HUES48 (cell line): Measurements from ENCODE around the gene NOS2.

Source experiments
- H3K27ac ChIP-seq: one replicate; pipeline ENCODE4 v1.7.0; 2013; ENCODE audit warnings: low read depth, low read length, inconsistent platforms
- H3K27me3 ChIP-seq: 2 replicates; pipeline ENCODE4 v1.6.1; 2013; ENCODE audit warnings: mild to moderate bottlenecking, low read length; ENCODE audit not compliant: control insufficient read depth, insufficient read depth
- H3K36me3 ChIP-seq: 2 replicates; pipeline ENCODE4 v1.6.1; 2013; ENCODE audit warnings: low read length; ENCODE audit not compliant: control insufficient read depth, insufficient read depth
- H3K4me1 ChIP-seq: 2 replicates; pipeline ENCODE4 v1.6.1; 2013; ENCODE audit warnings: mild to moderate bottlenecking, low read length; ENCODE audit not compliant: control insufficient read depth, insufficient read depth
- H3K4me3 ChIP-seq: 2 replicates; pipeline ENCODE4 v1.5.1; 2013; ENCODE audit warnings: mild to moderate bottlenecking, low read depth, low read length
- H3K9ac ChIP-seq: 2 replicates; pipeline ENCODE4 v1.6.1; 2013; ENCODE audit warnings: mild to moderate bottlenecking, low read depth, low read length, moderate library complexity
- H3K9me3 ChIP-seq: 2 replicates; pipeline ENCODE4 v1.6.1; 2013; ENCODE audit warnings: low read length; ENCODE audit not compliant: control insufficient read depth, insufficient read depth

NOS2 gene

DNA sequence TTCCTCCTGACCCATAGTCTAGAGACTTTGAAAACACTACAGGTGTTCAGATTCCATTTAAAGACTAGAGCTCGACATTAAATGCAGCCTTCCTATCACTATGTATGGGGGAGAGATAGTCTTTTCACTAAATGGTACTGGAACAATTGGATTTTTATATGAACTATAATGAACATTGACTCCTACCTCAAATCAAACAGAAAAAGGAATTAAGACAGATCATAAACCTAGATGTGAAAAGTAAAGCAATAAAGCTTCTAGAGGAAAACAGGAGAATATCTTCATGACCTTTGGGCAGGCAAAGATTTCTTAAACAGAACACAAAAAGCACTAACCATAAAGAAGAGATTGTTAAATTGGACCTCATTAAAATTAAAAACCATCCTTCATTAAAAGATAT is 18.8 kb upstream of the NOS2 start:
- H3K36me3 ChIP-seq = no peaks in the 10 kb centered on the region
- peaks cover 12% of the 10 kb centered on the region for H3K9me3 ChIP-seq
- H3K27me3 ChIP-seq = no peaks in the 10 kb centered on the region
- no peak overlapping the region for H3K27ac ChIP-seq
- H3K9ac ChIP-seq = no peak overlapping the region
- no peak overlapping the region for H3K4me3 ChIP-seq
- no peaks in the 10 kb centered on the region for H3K4me1 ChIP-seq

DNA sequence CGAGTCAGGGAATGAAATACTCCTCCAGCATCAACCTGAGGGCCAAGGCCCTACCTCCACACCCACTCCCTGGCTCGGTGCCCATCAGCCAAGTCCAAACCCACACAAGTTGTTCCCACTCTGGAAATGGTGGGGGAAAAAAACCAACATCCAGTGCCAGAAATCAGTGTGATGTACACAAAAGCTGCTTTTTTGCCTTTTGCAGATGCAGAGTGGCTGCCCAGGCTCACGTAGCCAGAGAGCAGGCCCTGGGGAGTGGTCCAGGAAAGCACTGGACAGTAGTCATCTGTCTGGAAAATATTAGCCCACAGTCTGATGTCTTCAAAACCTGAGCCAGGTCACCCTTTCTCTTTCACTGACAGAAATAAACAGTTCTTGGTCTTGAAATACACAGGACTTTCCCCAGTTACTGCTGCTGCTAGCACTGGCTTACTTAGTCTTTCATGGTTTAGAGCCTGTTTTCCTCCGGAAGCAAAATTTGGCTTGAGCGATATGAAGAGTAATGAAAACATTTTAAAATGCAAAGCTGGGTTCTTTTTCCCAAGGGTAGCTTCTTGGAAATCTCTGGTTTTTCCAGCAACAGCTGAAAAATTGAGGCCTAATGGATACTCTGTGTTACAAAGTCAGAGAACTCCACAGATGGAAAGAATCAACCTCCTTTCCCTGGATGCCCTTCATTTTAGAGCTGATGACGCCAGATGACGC is 18.2 kb upstream of the NOS2 start:
- Histone ChIP-seq H3K4me3 (no peak overlapping the region), H3K36me3 (no peaks in the 10 kb centered on the region), H3K4me1 (no peaks in the 10 kb centered on the region), H3K9ac (no peak overlapping the region), H3K27me3 (no peaks in the 10 kb centered on the region), H3K27ac (no peak overlapping the region), H3K9me3 (peaks cover 12% of the 10 kb centered on the region)

DNA sequence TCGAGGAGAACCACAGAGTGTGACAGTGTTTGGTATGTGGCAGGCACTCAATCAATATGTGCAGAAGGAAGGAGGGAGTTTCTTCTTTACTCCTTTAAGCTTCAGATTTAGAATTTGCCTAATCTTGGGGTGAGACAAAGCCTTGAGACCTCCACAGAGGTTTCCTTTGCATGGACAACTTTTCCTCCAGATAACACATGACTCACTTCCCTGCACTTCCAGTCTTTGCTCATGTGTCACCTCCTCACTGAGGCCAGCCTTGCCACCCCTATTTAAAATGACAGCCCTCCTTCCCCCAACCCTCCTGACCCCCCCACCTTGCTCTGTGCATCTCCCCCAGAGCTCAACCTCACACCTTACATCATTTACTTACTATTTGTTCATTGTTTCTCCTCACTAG is 17.4 kb upstream of the NOS2 start:
- Histone ChIP-seq H3K27ac (no peak overlapping the region), H3K27me3 (no peaks in the 10 kb centered on the region), H3K9ac (no peak overlapping the region), H3K4me3 (no peak overlapping the region), H3K9me3 (peaks cover 11% of the 10 kb centered on the region), H3K36me3 (no peaks in the 10 kb centered on the region), H3K4me1 (no peaks in the 10 kb centered on the region)

DNA sequence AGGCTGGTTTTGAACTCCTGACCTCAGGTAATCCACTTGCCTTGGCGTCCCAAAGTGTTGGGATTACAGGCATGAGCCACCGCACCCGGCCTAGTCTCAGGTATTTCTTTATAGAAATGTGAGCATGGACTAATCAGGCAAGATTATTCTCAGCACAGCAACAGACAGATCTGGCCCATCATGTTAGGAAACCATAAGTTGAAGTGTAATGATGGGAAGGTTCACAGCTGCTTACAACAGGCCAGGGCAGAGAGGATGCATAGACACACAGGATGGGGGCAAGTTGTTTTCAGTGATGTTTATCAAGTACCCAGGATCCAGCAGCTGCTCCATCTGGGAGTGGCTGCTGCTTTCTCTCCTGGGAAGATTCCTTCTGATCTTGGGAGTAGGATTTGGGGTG is 16.6 kb upstream of the NOS2 start:
- Histone ChIP-seq H3K4me1 (no peaks in the 10 kb centered on the region), H3K9me3 (peaks cover 9% of the 10 kb centered on the region), H3K36me3 (no peaks in the 10 kb centered on the region), H3K9ac (no peak overlapping the region), H3K27ac (no peak overlapping the region), H3K27me3 (no peaks in the 10 kb centered on the region), H3K4me3 (no peak overlapping the region)

DNA sequence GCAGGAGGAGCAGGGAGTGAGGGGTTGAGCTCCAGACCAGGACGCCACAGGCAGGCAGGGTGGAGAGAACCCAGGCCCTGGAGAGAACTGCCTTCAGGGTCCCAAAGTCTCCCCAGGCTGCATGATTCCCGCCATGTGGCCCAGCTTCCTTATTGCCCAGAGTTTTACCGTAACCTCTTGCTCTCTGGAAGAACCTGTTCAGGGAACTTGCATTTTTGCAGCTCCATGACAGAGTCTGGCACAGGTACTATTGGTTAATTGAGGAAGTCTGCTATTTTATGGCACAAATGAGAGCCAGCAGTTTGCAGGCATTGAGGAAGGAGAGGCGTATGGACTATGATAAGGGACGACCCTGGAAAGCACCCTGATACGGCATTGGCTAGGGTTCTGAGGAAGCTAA is 11.6 kb upstream of the NOS2 start:
- Histone ChIP-seq H3K9ac (no peak overlapping the region), H3K36me3 (no peaks in the 10 kb centered on the region), H3K27me3 (no peaks in the 10 kb centered on the region), H3K27ac (no peak overlapping the region), H3K4me1 (no peaks in the 10 kb centered on the region), H3K9me3 (no peaks in the 10 kb centered on the region), H3K4me3 (no peak overlapping the region)

DNA sequence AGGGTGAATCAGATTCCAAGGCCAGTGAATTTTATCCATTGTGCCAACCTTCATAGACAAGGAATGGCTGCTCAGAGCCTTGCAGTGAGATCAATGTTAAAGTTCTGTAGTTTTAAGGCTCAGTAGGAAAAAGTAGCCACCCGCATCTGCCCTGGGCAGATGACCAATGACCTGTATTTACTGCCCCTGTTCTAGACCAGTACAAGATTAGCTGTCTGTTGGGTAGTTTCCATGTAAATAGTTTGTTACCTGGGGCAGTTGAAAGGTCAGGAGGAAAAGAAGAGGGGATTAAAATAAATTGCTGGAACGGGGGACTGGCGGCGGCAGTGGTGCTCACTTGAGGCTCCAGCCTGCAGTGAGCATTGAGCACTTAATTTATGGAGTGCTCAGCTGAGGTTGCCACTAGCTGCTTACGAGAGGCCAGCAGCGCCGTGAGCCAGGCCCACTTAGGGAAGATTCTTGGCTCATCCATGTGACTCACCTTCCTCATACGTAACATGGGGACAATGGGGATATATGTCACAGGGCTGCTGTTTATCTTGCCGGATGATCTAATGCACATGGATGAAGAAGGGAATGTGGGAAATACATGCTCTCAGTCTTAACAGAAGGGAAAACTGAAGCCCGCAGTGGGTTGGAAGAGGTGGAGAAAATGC is 10.7 kb upstream of the NOS2 start:
- Histone ChIP-seq H3K4me3 (no peak overlapping the region), H3K9ac (no peak overlapping the region), H3K4me1 (no peaks in the 10 kb centered on the region), H3K27me3 (no peaks in the 10 kb centered on the region), H3K9me3 (no peaks in the 10 kb centered on the region), H3K27ac (no peak overlapping the region), H3K36me3 (no peaks in the 10 kb centered on the region)

DNA sequence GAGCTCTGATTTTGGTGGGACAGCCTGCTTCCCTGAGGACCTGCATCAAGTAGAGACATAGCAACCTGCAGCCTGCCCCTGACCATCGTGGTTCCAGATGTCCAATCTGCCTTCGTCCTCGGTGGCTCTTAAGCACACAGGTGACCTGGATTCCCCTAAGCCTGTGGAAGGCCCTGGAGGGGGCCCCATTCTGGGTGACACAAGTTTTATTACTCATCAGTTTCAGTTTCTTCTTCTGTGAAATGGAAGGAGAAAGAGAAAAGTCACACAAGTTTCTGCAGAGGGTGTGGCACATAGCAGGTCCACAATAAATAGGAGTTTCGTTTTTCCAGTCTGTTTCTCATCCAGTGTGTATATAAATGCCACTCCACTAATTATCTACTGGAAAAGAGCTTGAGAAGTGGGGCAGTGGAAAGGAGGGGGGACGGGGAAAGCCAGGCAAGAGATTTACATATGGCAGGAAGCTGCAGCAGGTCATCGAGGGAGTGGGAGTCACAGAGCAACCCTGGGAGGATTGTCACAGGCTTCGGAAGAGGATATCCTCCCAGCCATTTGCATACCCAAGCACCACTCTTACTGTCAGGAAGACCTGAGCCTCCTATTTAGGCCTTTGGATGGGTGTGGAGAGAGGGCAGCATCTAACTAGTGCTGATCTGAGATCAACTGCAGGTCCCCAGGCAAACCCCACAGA is 10.0 kb upstream of the NOS2 start:
- no peaks in the 10 kb centered on the region; the same call in 1 of the 2 replicates for H3K4me1 ChIP-seq
- no peak overlapping the region for H3K4me3 ChIP-seq
- no peaks in the 10 kb centered on the region for H3K27me3 ChIP-seq
- no peaks in the 10 kb centered on the region for H3K36me3 ChIP-seq
- no peaks in the 10 kb centered on the region for H3K9me3 ChIP-seq
- no peak overlapping the region for H3K9ac ChIP-seq
- no peak overlapping the region for H3K27ac ChIP-seq

DNA sequence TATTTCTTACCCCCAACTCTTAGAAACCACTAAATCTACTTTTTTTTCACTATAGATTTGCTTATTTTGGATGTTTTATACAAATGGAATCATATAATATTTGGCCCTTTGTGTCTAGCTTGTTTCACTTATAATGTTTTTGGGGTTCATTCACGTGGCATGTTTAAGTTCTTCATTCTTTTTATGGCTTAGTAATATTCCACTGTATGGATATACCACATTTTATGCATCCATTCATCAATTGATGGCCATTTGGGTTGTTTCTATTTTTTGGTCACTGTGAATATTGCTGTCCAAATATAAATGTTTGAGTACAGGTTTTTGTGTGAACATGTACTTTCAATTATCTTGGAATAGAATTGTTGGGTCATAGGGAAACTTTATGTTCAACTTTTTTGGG is 9.2 kb upstream of the NOS2 start:
- Histone ChIP-seq H3K36me3 (no peaks in the 10 kb centered on the region), H3K9ac (no peak overlapping the region), H3K27me3 (no peaks in the 10 kb centered on the region), H3K4me3 (no peak overlapping the region), H3K27ac (no peak overlapping the region), H3K4me1 (no peaks in the 10 kb centered on the region; the same call in 1 of the 2 replicates), H3K9me3 (no peaks in the 10 kb centered on the region)

DNA sequence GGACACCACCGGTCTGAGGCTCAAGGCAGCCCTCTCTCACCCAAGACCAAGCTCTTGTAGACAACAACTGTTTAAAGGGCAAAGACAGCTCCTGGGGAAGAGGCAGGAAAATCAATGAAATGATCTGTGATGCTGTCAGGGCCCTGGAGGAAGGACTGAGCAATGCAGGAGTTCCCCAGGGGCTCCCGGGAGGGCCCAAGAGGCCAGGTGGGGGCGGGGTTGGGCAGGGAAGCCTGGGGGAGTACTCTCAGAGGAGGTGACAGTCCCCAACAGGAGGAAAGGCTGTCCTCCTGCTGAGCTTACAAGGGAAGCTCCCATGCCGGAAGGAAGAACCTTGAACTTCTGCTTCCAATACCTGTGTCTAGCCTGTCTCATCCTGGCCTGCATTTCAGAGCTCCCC is 8.3 kb upstream of the NOS2 start:
- Histone ChIP-seq H3K27me3 (no peaks in the 10 kb centered on the region), H3K4me1 (no peaks in the 10 kb centered on the region; the same call in 1 of the 2 replicates), H3K9ac (no peak overlapping the region), H3K27ac (no peak overlapping the region), H3K9me3 (no peaks in the 10 kb centered on the region), H3K36me3 (no peaks in the 10 kb centered on the region), H3K4me3 (no peak overlapping the region)

DNA sequence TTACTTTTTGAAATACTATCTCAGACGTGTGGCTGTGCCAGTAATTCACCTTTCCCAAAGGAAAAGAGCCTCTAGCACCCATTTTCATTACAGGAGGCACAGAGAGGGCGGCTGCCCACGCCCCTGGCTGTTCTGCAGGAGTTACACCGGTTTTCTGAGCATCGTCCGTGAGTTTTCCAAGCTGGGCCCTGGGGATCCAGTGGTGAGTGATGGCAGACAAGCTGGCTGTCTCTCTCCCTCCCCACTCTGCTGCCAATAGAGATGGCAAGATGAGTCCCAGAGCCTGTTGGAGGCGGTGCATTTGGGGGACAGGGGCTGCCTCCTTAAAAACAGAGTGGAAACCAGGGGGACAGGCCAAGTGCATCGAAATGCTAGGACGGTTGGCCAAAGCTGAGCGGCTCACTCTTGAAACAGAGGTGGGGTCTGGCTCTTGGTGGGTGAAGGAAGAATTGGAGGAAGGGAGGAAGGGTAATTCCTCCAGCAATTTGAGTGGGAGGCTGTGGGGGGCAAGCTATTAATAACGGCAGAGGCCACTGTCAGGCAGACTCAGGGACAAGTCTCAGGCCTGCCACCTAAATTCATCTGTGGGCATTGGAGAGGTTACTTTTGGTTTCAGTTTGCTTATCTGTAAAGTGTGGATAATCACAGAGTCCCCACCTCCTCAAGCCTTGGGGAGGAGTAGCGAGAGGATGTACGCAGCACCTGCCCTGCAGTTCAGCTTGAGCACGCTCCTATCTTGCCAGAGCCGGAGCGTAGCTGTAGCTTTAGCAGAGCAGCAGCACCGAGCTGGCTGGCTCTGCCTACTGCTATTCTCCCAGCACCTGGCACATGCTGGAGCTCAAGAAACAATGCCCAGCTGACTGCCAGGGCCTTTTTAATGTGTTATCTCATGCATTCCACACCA is 7.5 kb upstream of the NOS2 start:
- no peaks in the 10 kb centered on the region for H3K27me3 ChIP-seq
- H3K9me3 ChIP-seq = no peaks in the 10 kb centered on the region
- H3K9ac ChIP-seq = no peak overlapping the region
- H3K36me3 ChIP-seq = no peaks in the 10 kb centered on the region
- no peaks in the 10 kb centered on the region; the same call in 1 of the 2 replicates for H3K4me1 ChIP-seq
- H3K27ac ChIP-seq = no peak overlapping the region
- H3K4me3 ChIP-seq = no peak overlapping the region
